Neuronal stem cell (in vitro differentiated cells): ENCODE data around the gene PKNOX2.

ENCODE experiments used
- DNase-seq: peaks from one replicate; pipeline ENCODE4 v3.0.0-alpha.2; 2013; ENCODE audit warnings: low spot score
- H2AFZ ChIP-seq: one replicate; pipeline ENCODE4 v1.6.1; 2013; ENCODE audit warnings: mild to moderate bottlenecking, low read length, inconsistent platforms
- H2AK5ac ChIP-seq: 2 replicates; pipeline ENCODE4 v1.6.1; 2013; ENCODE audit warnings: low read depth, mild to moderate bottlenecking, inconsistent platforms, low read length, moderate library complexity, mixed read lengths
- H2BK120ac ChIP-seq: 2 replicates; pipeline ENCODE4 v1.6.1; 2013; ENCODE audit warnings: low read depth, mild to moderate bottlenecking, inconsistent platforms, low read length, moderate library complexity, mixed read lengths
- H2BK12ac ChIP-seq: one replicate; pipeline ENCODE4 v1.6.1; 2013; ENCODE audit warnings: low read length, inconsistent platforms
- H2BK15ac ChIP-seq: 2 replicates; pipeline ENCODE4 v1.6.1; 2013; ENCODE audit warnings: mild to moderate bottlenecking, low read length, inconsistent platforms, mixed read lengths
- H2BK5ac ChIP-seq: one replicate; pipeline ENCODE4 v1.6.1; 2013; ENCODE audit warnings: inconsistent platforms, mild to moderate bottlenecking, low read length, moderate library complexity
- H3K14ac ChIP-seq: one replicate; pipeline ENCODE4 v1.6.1; 2013; ENCODE audit warnings: low read length, inconsistent platforms
- H3K18ac ChIP-seq: 2 replicates; pipeline ENCODE4 v1.6.1; 2013; ENCODE audit warnings: low read length, inconsistent platforms
- H3K23ac ChIP-seq: 2 replicates; pipeline ENCODE4 v1.6.1; 2013; ENCODE audit warnings: low read depth, mild to moderate bottlenecking, mixed read lengths, low read length, inconsistent platforms; ENCODE audit not compliant: poor library complexity
- H3K27ac ChIP-seq: replicated peaks from 3 replicates; pipeline ENCODE4 v1.5.1; 2013; ENCODE audit warnings: low read length, inconsistent platforms
- H3K27me3 ChIP-seq, 3 experiments: 2 replicates each; pipeline ENCODE4 v1.6.1; 2013; ENCODE audit warnings: low read length in 3 of 3, mild to moderate bottlenecking in 2 of 3, inconsistent platforms in 1 of 3, low read depth in 1 of 3, mixed read lengths in 1 of 3, moderate library complexity in 1 of 3; ENCODE audit not compliant: control insufficient read depth in 3 of 3, insufficient read depth in 3 of 3
- H3K36me3 ChIP-seq, 2 donors: replicated peaks in 1 of 2; 2 replicates each; pipeline ENCODE4 v1.6.1; 2013; ENCODE audit warnings: low read length in 2 of 2; ENCODE audit not compliant: control insufficient read depth in 2 of 2, insufficient read depth in 2 of 2
- H3K4ac ChIP-seq: 2 replicates; pipeline ENCODE4 v1.6.1; 2013; ENCODE audit warnings: inconsistent platforms, mild to moderate bottlenecking, low read length, moderate library complexity
- H3K4me1 ChIP-seq, 2 donors: 1 replicate in 1 of 2; 2 replicates in 1 of 2; pipeline ENCODE4 v1.6.1; 2013; ENCODE audit warnings: low read length in 2 of 2, low read depth in 1 of 2; ENCODE audit not compliant: control insufficient read depth in 2 of 2, insufficient read depth in 1 of 2
- H3K4me2 ChIP-seq: one replicate; pipeline ENCODE4 v1.6.1; 2013; ENCODE audit warnings: mild to moderate bottlenecking, low read length, inconsistent platforms; ENCODE audit not compliant: insufficient read depth, poor library complexity, severe bottlenecking
- H3K4me3 ChIP-seq, 2 donors: 2 replicates each; pipeline ENCODE4 v1.5.1; 2013; ENCODE audit warnings: low read length in 2 of 2, mild to moderate bottlenecking in 2 of 2, inconsistent platforms in 1 of 2, moderate library complexity in 1 of 2
- H3K79me1 ChIP-seq: one replicate; pipeline ENCODE4 v1.6.1; 2013; ENCODE audit warnings: low read depth, mild to moderate bottlenecking, inconsistent platforms, low read length, moderate library complexity
- H3K9ac ChIP-seq: one replicate; pipeline ENCODE4 v1.6.1; 2013; ENCODE audit warnings: mild to moderate bottlenecking, low read depth, low read length, inconsistent platforms; ENCODE audit not compliant: poor library complexity
- H3K9me3 ChIP-seq, 2 donors: replicated peaks in 1 of 2; 2 replicates each; pipeline versions ENCODE3 to v1.6.1; 2013; ENCODE audit warnings: low read length in 2 of 2, mild to moderate bottlenecking in 2 of 2, inconsistent platforms in 1 of 2, low read depth in 1 of 2, mixed read lengths in 1 of 2, moderate library complexity in 1 of 2; ENCODE audit not compliant: control insufficient read depth in 2 of 2, insufficient read depth in 1 of 2
- H4K8ac ChIP-seq: one replicate; pipeline ENCODE4 v1.6.1; 2013; ENCODE audit warnings: low read depth, mild to moderate bottlenecking, inconsistent platforms, low read length, moderate library complexity
- H4K91ac ChIP-seq: one replicate; pipeline ENCODE4 v1.6.1; 2013; ENCODE audit warnings: low read length, low read depth, mild to moderate bottlenecking, inconsistent platforms; ENCODE audit not compliant: poor library complexity
- WGBS, 2 donors: extraction: QIAGEN DNeasy Blood & Tissue Kit; methylation state at CpG; one replicate each; pipeline ENCODE4 v1.1.7; 2013; ENCODE audit warnings: missing lambda C conversion rate in 2 of 2, mixed read lengths in 1 of 2; ENCODE audit not compliant: insufficient read length in 2 of 2, insufficient replicate concordance in 1 of 2; ENCODE audit errors: extremely low coverage in 2 of 2; 5-methylcytosine and 5-hydroxymethylcytosine counted together

Gene PKNOX2

GRCh38 chr11:125163431-125164063 lies 1.0 kb upstream of the PKNOX2 start:
- H2AFZ ChIP-seq: peak overlapping the region; percentile 74
- peaks cover 0 to 7% of the 10 kb centered on the region in 2 donors for H3K9me3 ChIP-seq
- WGBS, 2 donors: no CpG with 5 or more reads among the region's 6 CpGs
- H3K36me3 ChIP-seq: no peaks in the 10 kb centered on the region
- H3K9ac ChIP-seq: no peak overlapping the region
- H4K91ac ChIP-seq: no peak overlapping the region
- no peak overlapping the region for H3K23ac ChIP-seq
- H3K4me2 ChIP-seq: peak overlapping the region; percentile 32
- H2BK5ac ChIP-seq: peak overlapping the region; percentile 4
- H3K4me3 ChIP-seq: peak overlapping the region in 1 of 2 donors; percentile 61
- no peak overlapping the region for H3K14ac ChIP-seq
- peak overlapping the region; percentile 52 for H3K27ac ChIP-seq
- H2BK15ac ChIP-seq: no peak overlapping the region
- H2AK5ac ChIP-seq: peak overlapping the region; percentile 32
- H4K8ac ChIP-seq: no peak overlapping the region
- H3K18ac ChIP-seq: peak overlapping the region; percentile 16
- no peak overlapping the region for H2BK12ac ChIP-seq
- DNase-seq: peak; percentile 77
- H3K27me3 ChIP-seq: no peaks in the 10 kb centered on the region
- peaks cover 25 to 26% of the 10 kb centered on the region in 2 donors for H3K4me1 ChIP-seq
- H3K4ac ChIP-seq: no peak overlapping the region
- H3K79me1 ChIP-seq: peaks cover 9% of the 10 kb centered on the region
- H2BK120ac ChIP-seq: no peak overlapping the region

GRCh38 chr11:125164091-125164421 lies 495 bp upstream of the PKNOX2 start:
- Histone ChIP-seq H3K23ac (no peak overlapping the region), H3K18ac (peak overlapping the region; percentile 94), H3K27me3 (no peaks in the 10 kb centered on the region), H2BK5ac (peak overlapping the region; percentile 4), H4K8ac (no peak overlapping the region), H3K79me1 (peaks cover 9% of the 10 kb centered on the region), H3K36me3 (peaks cover 0 to 2% of the 10 kb centered on the region in 2 donors), H3K4me1 (peaks cover 28 to 30% of the 10 kb centered on the region in 2 donors), H2BK120ac (no peak overlapping the region), H4K91ac (no peak overlapping the region), H3K9ac (peak overlapping the region; percentile 47), H3K9me3 (peaks cover 0 to 7% of the 10 kb centered on the region in 2 donors), H3K14ac (no peak overlapping the region), H2BK15ac (no peak overlapping the region), H3K4me2 (peak overlapping the region; percentile 51), H3K27ac (peak overlapping the region; percentile 52), H3K4me3 (peak overlapping the region in 1 of 2 donors; percentile 61), H3K4ac (no peak overlapping the region), H2AK5ac (peak overlapping the region; percentile 32), H2AFZ (peak overlapping the region; percentile 74), H2BK12ac (no peak overlapping the region)
- WGBS, 2 donors: no CpG with 5 or more reads among the region's 8 CpGs
- no peak for DNase-seq

GRCh38 chr11:125165111-125165842 lies 726 bp downstream of the PKNOX2 start:
- Histone ChIP-seq H3K79me1 (peaks cover 9% of the 10 kb centered on the region), H2BK12ac (peak overlapping the region; percentile 63), H3K9me3 (peaks cover 0 to 7% of the 10 kb centered on the region in 2 donors), H3K14ac (peak overlapping the region; percentile 77), H3K4me3 (peak overlapping the region; percentile 77 to 94), H3K4me2 (peak overlapping the region; percentile 96), H4K8ac (no peak overlapping the region), H3K4me1 (peaks cover 38 to 43% of the 10 kb centered on the region in 2 donors), H3K23ac (no peak overlapping the region), H2BK15ac (peak overlapping the region; percentile 87), H2AK5ac (peak overlapping the region; percentile 93), H3K9ac (peak overlapping the region; percentile 97), H3K27me3 (no peaks in the 10 kb centered on the region), H3K27ac (peak overlapping the region; percentile 77), H4K91ac (peak overlapping the region; percentile 22), H3K4ac (peak overlapping the region; percentile 86), H2AFZ (no peak overlapping the region), H3K18ac (peak overlapping the region; percentile 97), H3K36me3 (peaks cover 0 to 3% of the 10 kb centered on the region in 2 donors), H2BK5ac (peak overlapping the region; percentile 62), H2BK120ac (peak overlapping the region; percentile 47)
- no CpG with 5 or more reads among the region's 80 CpGs for WGBS, 2 donors
- peak; percentile 29 for DNase-seq
